UCSD-AML1 (cell line): ENCODE measurements around the gene SQOR.

Experiments used
- DNase-seq: peaks from one replicate; lab custom pipeline; 2025; ENCODE audit not compliant: unreplicated experiment; lab: John Stamatoyannopoulos, UW

SQOR gene

GRCh38 chr15:45704329-45705249 is 69.8 kb downstream of the SQOR start:
- DNase-seq: no peak

DNA sequence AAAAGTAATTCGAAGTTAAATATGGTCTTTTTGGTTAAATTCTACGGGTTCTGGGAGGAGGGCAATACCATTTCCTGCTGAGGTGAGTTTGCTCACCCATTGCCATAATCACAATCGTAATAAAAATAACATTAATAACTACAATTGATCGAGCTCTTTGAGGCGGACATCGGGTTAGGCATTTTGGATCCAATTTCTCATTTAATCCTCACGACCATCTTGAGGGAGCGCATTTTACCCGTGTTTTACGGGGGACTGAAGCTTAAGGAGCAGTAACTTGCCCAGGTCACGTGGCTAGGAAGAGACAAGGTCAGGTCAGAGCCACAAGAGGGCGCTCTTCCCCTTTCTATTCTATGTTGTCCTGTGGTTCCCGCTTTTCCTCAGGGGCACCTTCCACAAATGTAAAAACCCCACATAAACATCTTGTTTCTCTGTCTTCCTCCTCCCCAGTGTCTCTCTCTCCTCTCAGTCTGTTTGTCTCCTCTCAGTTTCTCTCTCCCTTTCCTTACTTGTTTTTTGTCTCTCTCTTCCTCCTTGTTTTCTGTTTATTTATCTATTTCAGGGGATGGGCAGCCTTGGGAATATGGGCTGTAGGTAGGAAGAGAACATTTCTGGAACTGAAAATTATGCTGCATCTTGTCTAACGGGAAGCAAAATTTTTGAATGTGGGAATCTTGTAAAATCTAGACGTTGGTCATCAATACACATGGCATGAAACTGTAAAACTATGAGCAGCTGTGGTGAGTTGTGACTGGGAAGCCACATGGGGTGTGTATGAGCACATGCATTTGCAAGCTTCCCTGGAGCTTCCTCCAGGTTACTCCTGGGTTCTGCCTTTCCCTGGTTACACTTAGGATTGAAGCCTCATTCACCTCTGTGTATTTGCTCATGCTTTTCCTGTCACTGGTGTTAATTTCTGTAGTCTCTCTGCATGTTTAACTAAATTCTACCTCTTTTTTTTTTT is 71.0 kb downstream of the SQOR start:
- DNase-seq: peak; percentile 62

DNA sequence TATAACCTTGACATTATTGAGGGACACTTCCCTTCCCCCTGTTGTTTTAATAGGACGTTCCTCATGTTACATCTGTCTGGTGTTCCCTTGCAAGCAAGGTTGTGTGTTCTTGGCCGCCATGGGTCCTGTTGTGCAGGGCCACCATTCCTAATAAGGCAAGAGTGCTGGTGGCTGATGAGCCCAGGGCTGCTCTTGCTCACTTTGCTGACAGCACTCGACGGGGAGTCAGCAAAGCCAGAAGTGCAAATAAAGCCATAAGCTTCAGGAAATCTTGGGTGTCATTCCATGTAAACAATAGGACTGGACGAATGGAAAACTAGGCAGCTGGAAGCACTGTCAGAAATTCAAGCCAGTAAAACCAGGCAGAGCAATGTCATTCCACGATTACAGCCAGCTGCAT is 75.8 kb downstream of the SQOR start:
- DNase-seq: no peak

- DNase-seq: peak; percentile 35
Observed at GRCh38 chr15:45714590-45715488, 80.0 kb downstream of the SQOR start.

- no peak for DNase-seq
Observed at GRCh38 chr15:45715528-45715927, 80.7 kb downstream of the SQOR start.

DNA sequence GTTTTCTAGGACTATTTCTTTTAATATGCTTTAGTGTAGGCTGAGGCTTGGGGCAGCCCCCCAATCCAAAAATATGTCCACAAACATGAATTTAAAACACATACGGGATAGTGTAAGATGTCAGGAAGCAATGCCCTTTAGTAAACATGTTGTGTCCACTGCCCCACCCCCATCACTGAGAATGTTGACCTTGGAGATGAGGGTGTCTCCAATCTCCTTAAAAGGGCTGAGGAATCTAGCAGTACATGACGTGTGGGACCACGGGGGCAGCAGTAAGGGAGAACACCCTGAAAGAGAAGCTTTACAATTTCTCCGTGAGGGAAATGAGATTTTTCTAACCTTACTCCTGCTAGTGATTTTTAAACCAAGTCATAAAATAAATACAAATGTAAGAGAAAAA is 84.7 kb downstream of the SQOR start:
- no peak for DNase-seq

DNA sequence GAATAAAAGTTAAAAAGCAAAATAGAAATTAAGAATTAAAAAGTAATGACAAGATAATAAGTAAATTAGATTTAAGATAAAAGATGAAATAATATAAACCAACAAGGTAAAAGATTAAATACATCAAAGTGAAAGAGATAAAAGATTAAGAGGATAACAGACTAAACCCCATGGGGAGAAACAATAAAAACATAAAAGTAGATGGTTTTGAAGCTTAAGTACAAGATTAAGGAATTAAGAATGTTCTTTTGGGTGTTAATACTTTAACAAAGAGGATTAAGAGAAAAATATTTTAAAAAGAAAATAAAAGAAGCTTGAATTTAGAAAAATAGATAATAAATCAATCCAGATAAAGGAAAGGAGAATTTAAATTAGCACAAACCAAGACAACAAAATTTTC is 85.4 kb downstream of the SQOR start:
- no peak for DNase-seq

GRCh38 chr15:45728641-45729040 is 93.8 kb downstream of the SQOR start:
- DNase-seq: no peak

DNA sequence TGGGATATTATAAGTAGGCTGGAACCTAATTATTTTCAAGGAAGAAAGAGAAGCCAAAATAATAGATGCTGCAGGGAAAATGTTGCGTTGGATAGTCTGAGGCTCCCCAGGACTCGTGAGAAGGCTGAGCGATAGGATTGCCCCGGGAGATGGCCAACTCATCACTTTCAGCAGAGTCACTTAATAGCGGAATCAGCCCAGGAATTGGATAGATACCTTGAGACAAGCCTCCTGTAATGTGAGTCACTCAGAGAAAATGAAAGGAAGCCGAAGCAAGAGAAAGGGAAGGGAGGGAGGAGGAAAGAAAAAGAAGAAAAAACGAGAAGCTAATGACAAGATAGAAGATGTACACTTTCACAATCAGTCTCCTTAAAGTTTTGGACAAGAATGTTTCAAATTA is 94.3 kb downstream of the SQOR start:
- no peak for DNase-seq

DNA sequence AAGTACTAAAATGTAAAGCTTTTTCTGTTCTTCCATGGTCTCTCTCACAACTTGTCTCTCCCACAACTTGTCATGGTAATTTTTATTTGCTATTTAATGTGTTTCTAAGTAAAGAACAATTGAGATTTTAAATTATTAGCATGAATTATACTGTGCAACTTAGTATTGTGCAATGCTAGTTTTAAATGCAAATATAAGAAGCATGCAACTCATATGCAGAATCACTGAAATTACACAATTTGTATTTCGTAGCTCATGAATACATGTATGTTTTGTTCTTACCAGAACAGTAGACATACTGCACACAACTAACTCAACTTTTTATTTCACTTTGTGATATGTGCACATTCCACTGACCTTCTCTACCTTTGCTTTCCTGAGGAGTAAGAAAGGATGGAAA is 96.5 kb downstream of the SQOR start:
- no peak for DNase-seq

GRCh38 chr15:45732662-45733061 is 97.8 kb downstream of the SQOR start:
- DNase-seq: no peak

GRCh38 chr15:45734260-45734711 is 99.5 kb downstream of the SQOR start:
- DNase-seq: no peak
